Dendritic cell treated with granulocyte-macrophage colony-stimulating factor and Interleukin-4, amounts not matched to agents 40 ng/mL and 50 ng/mL, for 4 days (primary cell): ENCODE results near the gene BUD23.

Source experiments
- H3K27ac Mint-ChIP-seq: one replicate; pipeline ENCODE4 v1.8.0; 2022; ENCODE audit warnings: mild to moderate bottlenecking, mixed read lengths
- H3K27me3 Mint-ChIP-seq: one replicate; pipeline ENCODE4 v1.8.0; 2022; ENCODE audit warnings: mild to moderate bottlenecking, mixed read lengths
- H3K36me3 Mint-ChIP-seq: one replicate; pipeline ENCODE4 v1.8.0; 2022; ENCODE audit warnings: low read depth, mixed read lengths
- H3K4me1 Mint-ChIP-seq: one replicate; pipeline ENCODE4 v1.8.0; 2022; ENCODE audit warnings: low read depth, mixed read lengths
- H3K4me3 Mint-ChIP-seq: one replicate; pipeline ENCODE4 v1.8.0; 2022; ENCODE audit warnings: mild to moderate bottlenecking, moderate library complexity, mixed read lengths
- H3K9me3 Mint-ChIP-seq: one replicate; pipeline ENCODE4 v1.8.0; 2022; ENCODE audit warnings: mixed read lengths
- intact Hi-C: fragments of 100-400 bp; cut with micrococcal nuclease; formaldehyde crosslinking; loops from one replicate; pipeline ENCODE4 v1.15.0; 2022

Gene BUD23

GRCh38 chr7:73700581-73701134, 17.3 kb downstream of the BUD23 start:
- peaks cover 41% of the 10 kb centered on the region for H3K27me3 Mint-ChIP-seq
- no peaks in the 10 kb centered on the region for H3K9me3 Mint-ChIP-seq
- peaks cover 58% of the 10 kb centered on the region for H3K36me3 Mint-ChIP-seq
- intact Hi-C loops = no loop called here
- H3K27ac Mint-ChIP-seq = no peak overlapping the region
- H3K4me1 Mint-ChIP-seq = peaks cover 15% of the 10 kb centered on the region
- no peak overlapping the region for H3K4me3 Mint-ChIP-seq

GRCh38 chr7:73701357-73701995, 18.1 kb downstream of the BUD23 start:
- Mint-ChIP-seq H3K27ac (no peak overlapping the region), H3K9me3 (no peaks in the 10 kb centered on the region), H3K27me3 (peaks cover 49% of the 10 kb centered on the region), H3K36me3 (peaks cover 50% of the 10 kb centered on the region), H3K4me3 (no peak overlapping the region), H3K4me1 (peaks cover 22% of the 10 kb centered on the region)
- intact Hi-C loops = no loop called here

DNA sequence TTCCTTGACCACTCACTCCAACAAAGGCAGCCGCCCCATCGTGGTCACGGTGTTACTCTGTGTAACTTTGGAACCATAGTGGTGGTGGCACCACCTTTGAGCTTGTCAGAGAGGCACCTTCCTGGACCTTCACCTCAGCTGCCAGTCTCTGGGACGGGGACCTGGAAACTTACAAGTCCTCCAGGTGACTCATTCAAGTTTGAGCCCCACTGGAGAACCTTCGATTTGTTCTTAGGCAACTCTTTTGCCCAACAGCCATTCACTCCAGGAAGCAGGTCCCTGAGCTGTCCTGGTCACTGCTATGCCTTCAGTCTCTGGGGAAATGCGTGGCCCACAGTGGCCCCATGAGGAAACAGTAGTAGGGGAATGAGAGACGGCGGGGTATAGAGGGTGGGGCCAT, 18.8 kb downstream of the BUD23 start:
- intact Hi-C loops = no loop called here
- Mint-ChIP-seq H3K4me1 (peaks cover 29% of the 10 kb centered on the region), H3K36me3 (peaks cover 42% of the 10 kb centered on the region), H3K27me3 (peaks cover 57% of the 10 kb centered on the region), H3K9me3 (no peaks in the 10 kb centered on the region), H3K4me3 (no peak overlapping the region), H3K27ac (no peak overlapping the region)

GRCh38 chr7:73702665-73703064, 19.3 kb downstream of the BUD23 start:
- H3K9me3 Mint-ChIP-seq = no peaks in the 10 kb centered on the region
- intact Hi-C loops = no loop called here
- peaks cover 31% of the 10 kb centered on the region for H3K4me1 Mint-ChIP-seq
- H3K4me3 Mint-ChIP-seq = no peak overlapping the region
- H3K36me3 Mint-ChIP-seq = peaks cover 38% of the 10 kb centered on the region
- peaks cover 61% of the 10 kb centered on the region for H3K27me3 Mint-ChIP-seq
- H3K27ac Mint-ChIP-seq = no peak overlapping the region

DNA sequence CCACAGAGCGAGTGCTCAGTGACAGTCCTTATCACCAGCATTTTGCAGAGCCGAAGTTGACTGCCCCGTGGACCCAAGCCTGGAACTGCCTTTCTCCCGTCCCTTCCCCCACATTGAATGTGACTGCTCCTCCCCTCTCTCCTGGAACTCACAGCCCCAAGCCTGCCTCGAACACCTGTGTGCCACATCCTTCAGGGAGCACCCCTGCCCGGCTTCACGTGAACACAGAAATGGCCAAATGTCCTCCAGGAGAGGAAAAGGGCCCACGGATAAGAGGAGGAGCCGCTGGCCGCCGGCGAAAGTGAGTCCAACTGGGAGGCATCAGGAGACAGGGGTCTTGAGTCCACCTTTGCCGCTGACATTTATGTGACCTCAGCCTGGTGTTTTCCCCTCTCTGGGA, 19.8 kb downstream of the BUD23 start:
- intact Hi-C loops = no loop called here
- Mint-ChIP-seq H3K4me3 (no peak overlapping the region), H3K9me3 (no peaks in the 10 kb centered on the region)

GRCh38 chr7:73703757-73704639, 20.6 kb downstream of the BUD23 start:
- no peaks in the 10 kb centered on the region for H3K9me3 Mint-ChIP-seq
- intact Hi-C loops = no loop called here

More for the DNA sequence above, 19.8 kb downstream of the BUD23 start:
- peaks cover 32% of the 10 kb centered on the region for H3K36me3 Mint-ChIP-seq
- peaks cover 64% of the 10 kb centered on the region for H3K27me3 Mint-ChIP-seq
- no peak overlapping the region for H3K27ac Mint-ChIP-seq
- H3K4me1 Mint-ChIP-seq = peaks cover 31% of the 10 kb centered on the region

DNA sequence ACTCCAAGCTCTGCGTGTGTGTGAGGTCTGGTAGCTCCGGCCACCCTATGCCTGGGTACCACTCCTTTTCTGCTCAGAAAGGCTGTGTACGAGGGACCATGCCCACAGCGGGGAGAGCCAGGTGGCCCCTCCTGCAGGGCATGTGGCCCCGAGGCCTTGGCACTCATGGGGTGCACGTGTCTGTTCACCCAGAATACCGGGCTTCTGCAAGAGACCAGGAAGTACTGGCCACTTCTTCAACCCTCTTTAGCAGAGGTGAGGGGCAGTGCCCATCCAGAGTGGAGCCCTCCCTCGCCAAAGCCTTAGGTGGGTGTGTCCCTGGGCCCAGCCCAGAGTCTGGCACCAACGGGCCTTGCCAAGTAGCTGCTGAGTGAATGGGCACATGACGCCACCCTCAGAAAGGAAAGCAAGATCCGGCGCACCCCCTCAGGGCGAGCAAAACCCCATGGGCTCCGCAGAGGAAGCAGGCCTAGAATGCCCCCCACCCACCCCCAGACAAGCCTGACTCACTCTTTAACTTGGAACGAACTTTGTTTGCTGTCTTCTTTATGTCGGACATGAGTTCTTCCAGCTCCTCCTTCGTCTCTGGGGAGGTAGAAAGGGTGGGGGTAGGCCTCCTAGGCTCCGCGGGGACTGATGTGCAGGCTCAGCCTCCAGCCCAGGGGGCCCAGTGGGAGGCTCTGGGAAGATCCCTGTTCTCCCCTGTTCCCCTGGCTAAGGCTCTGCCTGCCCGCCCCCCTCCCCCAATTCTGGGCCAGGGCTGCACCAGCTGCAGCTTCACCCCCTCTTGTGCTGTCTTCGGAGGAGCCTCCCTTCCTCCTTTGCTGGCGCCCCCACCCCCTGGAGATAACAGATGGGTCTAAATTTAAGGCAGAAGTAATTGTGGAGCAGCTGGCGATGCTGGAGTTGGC, 21.5 kb downstream of the BUD23 start:
- H3K4me3 Mint-ChIP-seq = no peak overlapping the region
- intact Hi-C loops = no loop called here
- H3K9me3 Mint-ChIP-seq = no peaks in the 10 kb centered on the region
- peaks cover 31% of the 10 kb centered on the region for H3K4me1 Mint-ChIP-seq
- no peak overlapping the region for H3K27ac Mint-ChIP-seq
- H3K36me3 Mint-ChIP-seq = peaks cover 15% of the 10 kb centered on the region
- peaks cover 78% of the 10 kb centered on the region for H3K27me3 Mint-ChIP-seq

More at GRCh38 chr7:73703757-73704639, 20.6 kb downstream of the BUD23 start:
- peaks cover 71% of the 10 kb centered on the region for H3K27me3 Mint-ChIP-seq
- H3K27ac Mint-ChIP-seq = no peak overlapping the region
- H3K4me3 Mint-ChIP-seq = peak overlapping the region; percentile 60
- peaks cover 24% of the 10 kb centered on the region for H3K36me3 Mint-ChIP-seq
- peaks cover 31% of the 10 kb centered on the region for H3K4me1 Mint-ChIP-seq

DNA sequence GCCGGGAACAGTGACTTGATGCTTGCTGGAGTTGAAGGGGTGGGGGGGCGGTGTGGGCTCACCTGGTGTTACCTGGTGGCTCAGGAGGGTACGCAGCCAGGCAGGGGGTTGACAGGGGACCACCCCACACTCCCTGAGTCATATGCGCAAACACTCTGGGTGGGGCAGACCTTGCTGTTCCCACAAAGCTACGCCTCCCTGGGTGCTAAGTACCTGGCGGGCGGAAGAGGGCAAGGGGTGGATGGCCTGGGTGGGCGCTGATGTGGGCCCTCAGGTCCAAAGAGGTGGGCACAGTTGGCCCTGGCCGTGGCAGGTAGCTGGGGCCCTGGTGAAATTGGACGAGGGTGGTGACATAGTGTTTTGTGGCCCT, 22.1 kb downstream of the BUD23 start:
- no peak overlapping the region for H3K4me3 Mint-ChIP-seq

DNA sequence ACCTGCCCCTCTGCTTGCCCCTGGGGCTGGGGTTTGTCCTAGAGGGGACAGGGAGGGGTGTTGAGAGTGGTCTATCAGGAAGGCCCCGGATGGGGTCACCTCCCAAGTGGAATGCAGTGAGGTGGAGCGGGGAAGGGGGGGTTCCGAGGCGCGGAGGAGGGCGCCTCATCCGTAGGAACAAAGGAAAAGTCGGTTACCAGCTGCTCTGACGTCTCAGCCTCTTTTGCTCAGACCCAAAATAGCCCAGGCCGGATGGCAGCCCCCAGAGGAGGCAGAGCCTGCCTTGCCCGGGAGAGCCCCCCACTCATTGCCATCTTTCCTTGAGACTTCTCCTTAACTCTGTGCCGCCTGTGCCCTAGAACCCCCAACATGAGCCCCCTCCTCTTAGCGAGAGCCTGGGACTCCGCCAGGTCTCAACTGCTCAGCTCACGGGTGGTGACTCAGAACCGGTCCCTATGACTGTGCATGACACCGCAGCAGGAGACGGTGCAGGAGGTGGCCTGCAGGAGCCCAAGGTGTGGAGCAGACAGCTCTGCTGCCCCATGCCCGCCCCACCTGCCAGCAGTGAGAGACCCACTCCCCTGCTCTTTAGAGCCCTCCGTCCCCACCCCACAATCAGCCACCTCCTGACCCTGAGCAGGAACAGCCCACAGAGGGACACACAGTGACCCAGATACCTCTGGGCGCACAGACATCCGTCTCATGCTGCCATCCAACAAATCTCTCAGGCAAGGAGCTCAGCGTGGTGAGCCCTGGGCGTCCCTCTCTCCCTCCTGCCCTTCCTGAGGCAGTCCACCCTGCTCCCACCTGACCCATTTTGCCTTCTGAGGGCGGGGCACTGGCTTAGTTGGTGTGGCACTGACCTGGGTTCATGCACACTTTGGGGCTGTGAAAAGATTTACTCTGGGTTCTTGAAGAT, 23.0 kb downstream of the BUD23 start:
- Mint-ChIP-seq H3K27me3 (peaks cover 91% of the 10 kb centered on the region), H3K9me3 (no peaks in the 10 kb centered on the region), H3K4me1 (peaks cover 31% of the 10 kb centered on the region), H3K36me3 (peaks cover 9% of the 10 kb centered on the region), H3K4me3 (no peak overlapping the region), H3K27ac (no peak overlapping the region)
- intact Hi-C loops = no loop called here

More for the DNA sequence above, 22.1 kb downstream of the BUD23 start:
- Mint-ChIP-seq H3K9me3 (no peaks in the 10 kb centered on the region), H3K4me1 (peaks cover 31% of the 10 kb centered on the region), H3K27ac (no peak overlapping the region), H3K27me3 (peaks cover 82% of the 10 kb centered on the region), H3K36me3 (peaks cover 9% of the 10 kb centered on the region)
- intact Hi-C loops = no loop called here

DNA sequence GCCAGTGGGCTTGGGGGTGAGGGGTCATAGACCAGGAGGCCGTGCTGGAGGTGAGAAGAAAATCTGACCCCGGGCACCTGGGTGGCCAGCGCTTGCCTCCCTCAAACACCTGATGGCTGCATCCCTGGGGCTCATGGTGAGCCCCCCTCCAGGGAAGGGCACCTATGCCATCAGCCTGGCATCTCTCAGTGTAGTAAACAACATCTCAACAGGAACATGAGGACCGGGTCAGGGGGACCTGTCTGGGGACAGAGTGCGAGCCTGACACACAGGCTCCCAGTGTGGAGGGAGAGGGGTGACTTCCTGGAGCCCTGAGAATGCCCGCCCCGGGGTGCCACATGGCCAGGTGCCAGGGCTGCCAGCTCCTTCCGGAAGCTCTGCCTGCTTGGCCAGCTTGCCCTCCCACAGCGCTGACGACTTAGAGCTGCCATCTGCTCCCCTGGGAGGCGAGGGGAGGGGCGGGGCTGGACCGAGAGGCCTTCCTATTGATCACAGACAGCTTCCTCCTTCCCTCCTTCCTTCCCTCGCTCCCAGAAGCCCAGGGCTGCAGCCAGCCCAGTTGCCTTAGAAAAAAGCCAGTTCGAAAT, 23.7 kb downstream of the BUD23 start:
- intact Hi-C loops = no loop called here
- Mint-ChIP-seq H3K27me3 (peaks cover 91% of the 10 kb centered on the region), H3K4me3 (no peak overlapping the region), H3K27ac (no peak overlapping the region), H3K9me3 (no peaks in the 10 kb centered on the region), H3K36me3 (peaks cover 5% of the 10 kb centered on the region), H3K4me1 (peaks cover 25% of the 10 kb centered on the region)

DNA sequence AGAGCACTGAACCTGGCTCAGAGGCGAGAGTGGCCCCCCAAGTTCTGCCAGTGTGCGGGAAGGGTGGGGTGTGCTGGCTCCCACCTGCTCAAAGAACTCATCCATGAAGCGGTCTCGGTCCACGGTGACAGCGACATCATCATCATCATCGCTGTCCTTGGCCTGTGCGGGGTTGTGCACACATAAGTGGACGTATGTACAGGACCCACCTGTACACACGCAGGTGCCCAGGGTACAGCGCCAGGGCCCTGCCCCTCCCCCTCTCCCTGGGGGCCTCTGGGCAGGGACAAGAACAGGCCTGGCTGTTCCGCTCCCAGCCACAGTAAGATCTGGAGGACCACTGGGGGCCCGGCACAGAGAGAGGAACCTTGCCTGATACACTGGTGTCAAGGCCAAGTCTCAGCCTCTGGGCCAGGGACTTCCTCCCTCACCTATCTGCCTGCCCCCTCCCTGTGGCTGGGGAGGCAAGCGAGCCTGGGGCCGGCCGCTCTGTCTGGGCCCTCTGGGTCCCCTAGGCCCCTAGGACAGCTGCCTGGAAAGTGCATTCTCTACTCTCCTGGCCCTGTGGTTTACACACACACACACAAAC, 25.7 kb downstream of the BUD23 start:
- no peaks in the 10 kb centered on the region for H3K36me3 Mint-ChIP-seq
- no peaks in the 10 kb centered on the region for H3K9me3 Mint-ChIP-seq
- no peak overlapping the region for H3K4me3 Mint-ChIP-seq

GRCh38 chr7:73712773-73713172, 29.4 kb downstream of the BUD23 start:
- peaks cover 88% of the 10 kb centered on the region for H3K27me3 Mint-ChIP-seq
- H3K9me3 Mint-ChIP-seq = no peaks in the 10 kb centered on the region
- H3K27ac Mint-ChIP-seq = no peak overlapping the region
- H3K4me1 Mint-ChIP-seq = peaks cover 32% of the 10 kb centered on the region
- no peaks in the 10 kb centered on the region for H3K36me3 Mint-ChIP-seq
- intact Hi-C loops = no loop called here
- H3K4me3 Mint-ChIP-seq = no peak overlapping the region

More for the DNA sequence above, 25.7 kb downstream of the BUD23 start:
- peaks cover 92% of the 10 kb centered on the region for H3K27me3 Mint-ChIP-seq
- peaks cover 30% of the 10 kb centered on the region for H3K4me1 Mint-ChIP-seq
- no peak overlapping the region for H3K27ac Mint-ChIP-seq
- intact Hi-C loops = no loop called here
